GM21717 (cell line): ENCODE results near the gene HCRTR2.
"Not testable (repeated sequence)": the region's sequence is repeated elsewhere in the genome, so short reads cannot be mapped to it uniquely, and the experiment has no call there.

Experiments used
- ATAC-seq: cut with Tn5 transposase; IDR thresholded peaks from one replicate; pipeline ENCODE4 v1.9.1; 2021; ENCODE audit warnings: mild to moderate bottlenecking, moderate library complexity; ENCODE audit not compliant: unreplicated experiment

The HCRTR2 gene

DNA sequence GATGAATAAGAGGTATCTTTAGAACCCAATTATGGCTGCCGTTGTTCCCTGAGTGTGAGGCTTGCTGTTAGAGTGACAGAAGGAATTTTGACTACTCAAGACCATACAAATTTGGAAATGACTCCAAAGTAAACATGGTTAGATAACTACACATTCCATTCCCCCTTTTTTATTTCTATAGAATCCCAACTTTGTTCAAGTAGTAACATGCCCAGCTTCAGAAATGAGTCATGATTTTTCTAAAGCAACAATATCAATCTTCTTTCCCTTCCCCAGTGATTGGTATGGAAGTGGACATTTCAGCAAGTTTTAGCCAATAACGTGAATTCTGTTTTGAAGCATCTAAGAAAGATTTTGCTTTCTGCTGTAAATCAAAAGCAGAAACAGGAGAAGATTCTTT is 37.8 kb downstream of the HCRTR2 start:
- no peak for ATAC-seq

DNA sequence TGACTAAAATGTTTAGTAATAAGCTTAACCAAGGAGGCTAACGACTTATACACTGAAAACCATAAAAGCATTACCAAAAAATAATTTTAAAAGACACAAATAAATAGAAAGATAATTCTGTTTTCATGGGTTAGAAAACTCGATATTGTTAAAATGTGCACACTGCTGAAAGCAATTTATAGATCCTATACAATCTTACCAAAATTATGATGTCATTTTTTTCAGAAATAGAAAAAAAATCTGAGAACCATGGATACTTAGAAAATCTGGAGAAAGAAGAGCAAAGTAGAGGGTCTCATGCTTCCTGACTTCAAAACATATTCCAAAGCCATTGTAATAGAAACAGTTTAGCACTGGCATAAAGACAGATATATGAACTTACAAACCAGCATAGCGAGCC is 46.6 kb downstream of the HCRTR2 start:
- ATAC-seq: no peak

DNA sequence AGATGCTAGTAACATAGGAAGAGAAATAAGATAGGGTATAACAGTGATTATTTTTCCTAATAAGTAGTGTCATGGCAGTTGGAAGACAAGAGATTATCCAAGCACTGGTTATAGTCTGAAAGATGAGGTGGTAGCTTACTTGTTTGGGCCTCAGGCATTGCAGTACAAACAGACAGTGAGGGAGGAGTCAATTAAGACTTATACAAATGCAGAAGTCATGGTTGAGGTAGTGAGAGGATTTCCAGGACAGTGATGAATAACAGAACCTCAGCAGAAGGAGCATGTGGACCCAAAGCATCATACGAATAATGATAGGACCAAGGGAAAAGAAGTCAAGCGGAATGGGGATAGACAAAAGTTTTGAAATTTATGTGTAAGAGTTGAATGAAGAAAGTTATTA is 53.5 kb downstream of the HCRTR2 start:
- ATAC-seq: no peak

DNA sequence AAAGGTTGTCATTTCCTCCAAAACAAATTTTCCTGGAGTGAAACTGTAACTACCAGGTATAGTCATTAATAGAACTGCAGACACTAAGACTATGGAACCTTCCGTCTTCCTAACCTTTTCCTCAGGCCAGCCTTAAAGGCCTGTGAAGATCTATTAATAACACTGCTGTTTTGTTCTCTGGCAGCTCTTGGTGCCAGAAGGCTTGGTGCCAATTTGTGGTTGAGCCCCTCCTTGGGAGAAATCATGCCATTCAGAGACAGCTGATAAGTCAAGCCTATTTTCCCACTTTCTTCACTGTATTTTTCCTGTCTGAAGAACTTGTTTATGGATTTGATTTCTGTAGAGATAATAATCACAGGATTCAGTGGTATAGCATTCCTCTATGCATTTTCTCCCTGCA is 64.8 kb downstream of the HCRTR2 start:
- ATAC-seq: no peak

DNA sequence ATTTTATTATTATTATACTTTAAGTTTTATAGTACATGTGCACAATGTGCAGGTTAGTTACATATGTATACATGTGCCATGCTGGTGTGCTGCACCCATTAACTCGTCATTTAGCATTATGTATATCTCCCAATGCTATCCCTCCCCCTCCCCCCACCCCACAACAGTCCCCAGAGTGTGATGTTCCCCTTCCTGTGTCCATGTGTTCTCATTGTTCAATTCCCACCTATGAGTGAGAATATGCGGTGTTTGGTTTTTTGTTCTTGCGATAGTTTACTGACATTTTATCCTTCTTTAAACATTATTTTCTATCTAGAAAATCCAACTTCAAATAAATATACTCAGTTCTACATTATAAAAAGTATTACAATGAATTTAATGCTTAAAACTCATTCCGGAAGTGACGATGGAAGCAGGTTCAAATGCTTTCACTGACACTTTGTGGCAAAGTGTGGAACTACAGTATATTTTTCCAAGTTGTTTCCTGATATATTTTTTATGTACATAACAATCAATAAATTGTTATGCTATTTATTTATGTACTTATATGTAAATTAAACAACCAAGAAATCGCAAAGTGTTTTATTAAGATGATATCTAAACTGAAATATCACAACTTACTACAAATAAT is 66.8 kb downstream of the HCRTR2 start:
- not testable (repeated sequence) for ATAC-seq

DNA sequence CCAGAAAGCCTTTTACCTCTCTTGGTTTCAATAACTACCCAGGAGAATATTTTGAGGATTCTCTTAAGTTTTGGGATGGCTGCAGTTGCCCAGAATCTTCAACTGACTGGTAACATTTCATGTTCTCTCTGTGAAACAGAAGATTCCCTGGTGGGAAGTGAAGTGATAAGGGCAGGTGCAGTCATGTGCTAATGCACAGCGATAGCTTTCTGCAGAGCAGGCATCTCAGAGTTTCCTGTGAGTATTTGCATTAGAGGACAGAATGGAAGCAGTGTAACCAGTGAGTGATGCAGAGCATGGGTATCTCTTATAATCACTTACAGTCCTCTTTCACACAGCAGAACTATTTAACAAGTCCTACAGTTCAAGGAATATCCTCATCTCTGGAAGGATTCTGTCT is 76.1 kb downstream of the HCRTR2 start:
- no peak for ATAC-seq

DNA sequence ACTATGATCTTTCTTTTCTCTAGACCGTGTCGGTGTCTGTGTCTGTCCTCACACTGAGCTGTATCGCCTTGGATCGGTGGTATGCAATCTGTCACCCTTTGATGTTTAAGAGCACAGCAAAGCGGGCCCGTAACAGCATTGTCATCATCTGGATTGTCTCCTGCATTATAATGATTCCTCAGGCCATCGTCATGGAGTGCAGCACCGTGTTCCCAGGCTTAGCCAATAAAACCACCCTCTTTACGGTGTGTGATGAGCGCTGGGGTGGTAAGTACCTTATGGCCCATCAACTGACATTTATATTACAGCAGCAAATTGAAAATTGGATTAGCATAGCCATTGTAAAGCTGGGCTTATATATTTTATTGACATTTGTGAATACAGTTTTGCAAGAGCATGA is 80.8 kb downstream of the HCRTR2 start:
- no peak for ATAC-seq

DNA sequence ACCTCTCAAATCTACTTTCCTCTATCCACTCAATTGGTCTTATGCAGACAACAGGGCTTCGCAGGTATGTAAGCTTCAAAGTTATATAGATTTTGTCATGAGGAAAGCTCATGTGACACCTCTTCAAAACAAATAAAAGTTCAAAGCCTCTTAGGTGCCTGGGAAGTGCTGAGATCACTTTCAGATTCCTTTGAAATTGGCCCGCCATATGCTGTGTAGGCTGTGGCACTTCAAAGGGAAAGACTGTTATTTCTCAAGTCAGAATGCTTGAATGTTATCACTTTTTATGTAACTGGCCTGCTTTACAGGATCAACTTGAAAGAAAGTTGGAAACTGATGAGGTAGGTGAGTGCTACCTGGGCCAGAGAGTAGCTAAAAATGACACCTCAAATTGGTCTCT is 85.9 kb downstream of the HCRTR2 start:
- no peak for ATAC-seq

DNA sequence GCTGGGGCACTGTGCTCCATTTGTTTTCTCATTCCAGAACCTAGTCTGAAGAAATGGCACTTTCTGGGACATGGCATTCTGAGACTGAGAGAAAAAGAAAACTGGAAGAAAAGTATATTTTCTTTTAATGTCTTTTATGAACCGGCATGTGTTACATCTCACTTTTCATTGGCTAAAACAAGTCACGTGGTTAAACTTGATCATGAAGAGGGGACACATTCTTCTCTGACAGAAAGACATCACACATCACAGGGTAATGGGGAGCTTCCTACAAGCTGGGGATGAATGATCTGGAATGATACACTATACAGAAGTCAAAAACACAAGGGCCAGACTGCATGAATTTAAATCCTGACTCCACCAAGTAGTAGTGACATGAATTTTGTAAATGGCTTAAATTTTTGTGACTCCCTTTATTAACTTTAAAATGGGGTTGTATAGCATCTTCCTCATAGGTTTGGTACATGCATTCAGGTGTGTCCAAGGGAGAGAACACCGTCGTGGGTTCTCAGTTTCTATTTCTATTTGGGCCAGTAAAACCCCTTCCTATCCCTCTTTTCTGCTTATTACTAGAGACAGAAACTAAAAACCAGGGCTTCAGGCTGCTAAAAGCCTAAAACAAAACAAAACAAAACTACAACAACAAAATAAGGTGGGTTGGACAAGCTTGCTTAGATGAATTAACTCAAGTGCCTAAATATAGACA is 91.2 kb downstream of the HCRTR2 start:
- ATAC-seq: no peak

DNA sequence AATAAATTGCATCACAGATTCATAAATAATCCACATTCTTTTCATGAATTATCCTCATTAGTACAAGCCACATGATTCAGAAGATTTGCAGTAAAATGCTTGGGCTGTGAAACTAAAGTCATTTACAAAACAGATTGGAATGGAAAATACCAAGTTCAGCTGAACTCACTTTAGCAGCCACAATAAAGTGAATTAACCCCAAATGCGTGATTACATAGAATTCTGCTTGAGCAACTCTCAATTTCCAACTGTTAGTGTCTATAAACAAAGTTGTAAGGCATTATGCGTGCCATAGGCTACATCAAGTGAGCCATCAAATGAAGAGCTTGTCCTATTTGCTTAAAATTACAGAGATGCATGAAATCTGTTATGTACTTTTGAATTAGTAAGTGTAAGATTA is 92.6 kb downstream of the HCRTR2 start:
- ATAC-seq: no peak

DNA sequence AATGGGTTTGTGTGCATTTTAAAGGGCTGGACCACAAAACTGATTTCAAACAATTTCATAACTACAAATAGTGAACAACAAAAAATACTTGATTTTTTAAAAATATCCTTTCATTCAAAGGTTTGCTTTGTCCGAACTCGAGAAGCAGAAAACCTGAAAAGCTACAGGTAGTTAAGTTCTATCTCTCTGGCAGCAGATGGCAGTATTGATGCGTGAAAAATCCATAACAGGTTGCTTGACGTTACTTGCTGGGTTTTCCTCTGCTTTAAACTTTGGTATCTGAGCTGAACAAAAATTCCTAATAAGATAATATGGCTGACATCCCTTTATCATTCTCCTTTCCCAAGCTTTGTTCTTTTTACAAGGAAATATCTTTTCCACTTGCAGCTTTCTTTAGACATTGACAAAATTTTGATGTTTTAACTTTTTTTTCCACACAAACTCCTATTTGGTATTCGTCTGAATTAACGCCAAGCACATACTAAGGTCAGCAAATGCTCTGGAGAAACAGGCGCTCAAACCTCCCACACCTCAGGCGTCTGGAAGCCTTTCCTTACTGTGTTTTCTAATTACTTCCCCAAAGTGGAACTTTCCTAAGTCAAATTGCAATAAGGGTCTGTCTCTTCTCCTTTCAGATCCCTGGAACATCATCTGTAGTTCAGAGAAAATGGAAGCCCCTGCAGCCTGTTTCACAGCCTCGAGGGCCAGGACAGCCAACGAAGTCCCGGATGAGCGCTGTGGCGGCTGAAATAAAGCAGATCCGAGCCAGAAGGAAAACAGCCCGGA is 102.6 kb downstream of the HCRTR2 start:
- no peak for ATAC-seq

DNA sequence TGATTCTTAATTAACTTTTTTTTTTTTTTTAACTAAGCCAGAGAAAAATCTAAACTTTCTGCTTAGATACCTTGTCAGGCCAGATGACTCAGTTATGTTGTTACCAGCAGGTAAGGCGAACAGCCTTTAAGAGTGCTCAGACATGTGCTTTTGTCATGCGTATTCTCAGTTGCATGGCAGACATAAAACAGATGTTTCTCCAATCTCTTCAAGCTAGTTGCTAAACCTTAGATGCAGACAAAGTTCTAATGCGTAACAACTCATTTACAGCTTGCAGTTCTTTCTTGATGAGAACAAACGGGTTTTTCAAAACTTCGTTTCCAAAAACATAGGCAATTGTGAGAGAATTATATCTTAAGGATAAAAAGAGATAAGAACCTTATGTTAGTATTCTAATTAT is 103.3 kb downstream of the HCRTR2 start:
- ATAC-seq: no peak

DNA sequence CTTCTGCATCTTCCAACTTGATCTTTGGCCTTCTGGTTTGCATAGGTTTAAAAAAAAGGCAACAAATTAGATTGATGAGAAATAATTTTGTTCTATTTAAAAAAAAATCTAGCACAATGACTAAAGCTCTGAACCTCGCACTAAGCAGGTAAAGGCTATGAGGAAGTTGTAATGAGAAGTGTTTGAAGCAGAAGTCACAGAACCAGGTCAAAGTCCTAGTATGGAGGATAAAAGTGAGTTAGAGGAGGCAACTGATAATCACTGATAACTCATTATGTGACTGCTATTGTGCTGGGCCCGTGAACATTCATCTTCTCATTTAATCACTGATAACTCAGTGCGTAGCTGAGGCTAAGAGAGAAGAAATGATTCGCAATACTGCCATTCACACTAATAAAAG is 106.9 kb downstream of the HCRTR2 start:
- no peak for ATAC-seq

DNA sequence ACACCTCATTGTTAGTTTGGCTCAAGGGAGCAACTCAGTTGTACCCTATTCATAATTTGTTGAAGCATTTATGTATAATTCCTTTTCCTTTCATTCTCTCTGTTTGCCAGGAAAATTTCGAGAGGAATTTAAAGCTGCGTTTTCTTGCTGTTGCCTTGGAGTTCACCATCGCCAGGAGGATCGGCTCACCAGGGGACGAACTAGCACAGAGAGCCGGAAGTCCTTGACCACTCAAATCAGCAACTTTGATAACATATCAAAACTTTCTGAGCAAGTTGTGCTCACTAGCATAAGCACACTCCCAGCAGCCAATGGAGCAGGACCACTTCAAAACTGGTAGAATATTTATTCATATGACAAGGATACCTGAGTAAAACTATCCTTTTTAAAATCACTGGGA is 107.8 kb downstream of the HCRTR2 start:
- no peak for ATAC-seq

DNA sequence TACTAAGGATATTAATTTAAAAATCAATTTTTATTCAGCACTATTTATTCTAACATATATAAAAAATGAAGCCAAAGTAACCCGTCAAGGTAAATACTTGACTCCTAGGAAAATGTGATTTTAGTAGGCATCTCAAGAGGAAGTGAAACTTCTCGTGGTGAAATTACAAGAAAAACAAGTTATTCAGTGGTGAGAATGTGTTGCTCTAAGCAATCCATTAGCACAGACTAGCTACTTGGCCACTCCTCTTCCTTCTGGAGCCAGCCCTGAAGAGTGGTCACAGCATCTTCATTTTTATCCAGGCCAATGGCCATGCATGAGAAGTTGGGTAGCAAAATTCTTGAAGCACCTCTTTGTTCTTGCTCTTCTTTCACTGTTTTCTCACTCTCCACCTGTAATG is 112.5 kb downstream of the HCRTR2 start:
- no peak for ATAC-seq

DNA sequence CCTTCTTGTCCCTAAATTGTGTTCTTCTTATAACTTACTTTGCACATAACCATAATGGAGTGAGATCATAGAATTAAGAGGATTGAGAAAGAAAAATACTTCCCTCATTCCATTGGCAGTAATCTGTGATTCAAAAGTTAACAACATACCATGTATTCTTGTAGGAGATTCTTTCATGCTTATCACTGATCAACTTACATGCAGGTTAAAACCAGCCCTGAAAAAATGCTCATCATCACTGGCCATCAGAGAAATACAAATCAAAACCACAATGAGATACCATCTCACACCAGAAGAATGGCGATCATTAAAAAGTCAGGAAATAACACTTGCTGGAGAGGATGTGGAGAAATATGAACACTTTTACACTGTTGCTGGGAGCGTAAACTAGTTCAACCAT is 116.4 kb downstream of the HCRTR2 start:
- no peak for ATAC-seq

DNA sequence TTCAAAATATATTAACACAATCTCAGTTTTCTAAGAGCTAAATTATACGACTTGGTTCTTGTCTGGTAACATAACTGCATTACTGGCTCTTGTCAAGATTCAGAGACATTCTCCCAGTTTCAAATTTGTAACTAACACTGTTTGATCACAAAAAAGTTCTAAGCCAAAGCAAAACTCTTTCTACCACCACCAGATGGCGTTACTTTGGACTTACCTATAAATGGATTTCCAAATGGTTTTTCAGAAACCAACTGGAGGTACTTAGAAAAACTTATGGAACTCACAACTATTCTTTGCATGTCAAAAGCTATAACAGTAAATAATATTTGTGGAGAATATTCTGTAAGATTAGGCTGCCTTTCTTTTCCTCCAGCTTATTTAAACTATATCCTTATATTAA is 118.8 kb downstream of the HCRTR2 start:
- ATAC-seq: no peak

DNA sequence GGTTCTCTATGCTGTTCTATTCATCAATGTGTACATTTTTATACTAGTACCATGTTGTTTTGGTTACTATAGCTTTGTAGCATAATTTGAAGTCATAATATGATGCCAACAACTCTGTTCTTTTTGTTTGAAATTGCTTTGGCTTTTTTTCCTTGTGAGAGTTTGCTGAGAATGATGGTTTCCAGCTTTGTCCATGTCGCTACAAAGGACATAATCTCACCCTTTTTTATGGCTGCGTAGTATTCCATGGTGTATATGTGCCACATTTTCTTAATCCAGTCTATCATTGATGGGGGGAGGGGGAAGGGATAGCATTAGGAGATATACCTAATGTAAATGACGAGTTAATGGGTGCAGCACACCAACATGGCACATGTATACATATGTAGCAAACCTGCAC is 122.9 kb downstream of the HCRTR2 start:
- not testable (repeated sequence) for ATAC-seq

DNA sequence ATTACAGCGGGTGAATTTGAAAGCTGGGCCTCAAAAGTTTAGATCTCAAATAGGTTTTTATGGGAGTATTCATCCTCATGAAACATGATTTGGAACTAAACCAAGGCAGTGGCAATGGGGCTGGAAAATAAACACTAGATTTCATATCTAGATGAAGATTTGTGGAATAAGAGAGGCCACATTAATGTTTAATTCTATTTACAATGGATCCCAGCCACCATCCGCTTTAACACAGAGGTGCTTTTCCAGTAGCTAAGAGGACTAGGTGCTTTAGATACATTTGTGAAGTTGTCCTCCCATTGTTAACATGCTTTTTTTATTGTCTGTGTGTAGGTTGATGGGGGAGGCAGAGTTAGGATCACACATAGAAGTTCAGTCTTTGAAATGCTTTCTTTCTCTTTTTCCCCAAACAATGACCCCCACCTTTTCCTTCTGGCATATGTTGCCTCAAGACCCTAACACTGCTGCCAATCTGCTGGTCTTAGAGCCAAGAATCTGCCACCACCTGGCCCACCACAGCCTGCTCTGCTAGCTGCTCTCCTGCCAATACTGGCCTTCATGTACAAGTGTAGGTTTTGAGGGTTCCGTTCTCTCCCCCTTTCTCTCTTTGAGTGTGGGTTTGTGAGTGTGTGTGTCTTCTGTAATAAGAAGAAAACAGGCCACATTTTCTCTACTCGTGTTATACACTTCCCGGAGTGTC is 125.1 kb downstream of the HCRTR2 start:
- ATAC-seq: no peak

DNA sequence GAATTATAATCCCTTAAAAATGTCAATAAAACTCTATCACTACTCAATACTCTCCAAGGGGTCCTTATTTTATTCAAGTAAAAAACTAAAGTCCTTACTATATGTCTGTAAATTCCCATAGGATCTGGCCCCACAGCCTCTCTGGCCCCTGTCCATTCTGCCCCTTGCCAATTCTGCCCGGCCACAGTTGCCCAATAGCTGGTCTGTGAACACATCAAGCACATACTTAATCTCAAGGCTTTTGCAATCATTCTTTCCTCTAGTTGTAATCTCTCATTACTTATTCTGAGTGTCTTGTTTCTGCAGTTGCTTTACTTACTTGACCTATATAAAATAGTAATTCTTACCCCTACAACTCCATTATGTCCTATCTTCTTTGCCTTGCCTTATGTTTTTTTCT is 130.4 kb downstream of the HCRTR2 start:
- no peak for ATAC-seq

DNA sequence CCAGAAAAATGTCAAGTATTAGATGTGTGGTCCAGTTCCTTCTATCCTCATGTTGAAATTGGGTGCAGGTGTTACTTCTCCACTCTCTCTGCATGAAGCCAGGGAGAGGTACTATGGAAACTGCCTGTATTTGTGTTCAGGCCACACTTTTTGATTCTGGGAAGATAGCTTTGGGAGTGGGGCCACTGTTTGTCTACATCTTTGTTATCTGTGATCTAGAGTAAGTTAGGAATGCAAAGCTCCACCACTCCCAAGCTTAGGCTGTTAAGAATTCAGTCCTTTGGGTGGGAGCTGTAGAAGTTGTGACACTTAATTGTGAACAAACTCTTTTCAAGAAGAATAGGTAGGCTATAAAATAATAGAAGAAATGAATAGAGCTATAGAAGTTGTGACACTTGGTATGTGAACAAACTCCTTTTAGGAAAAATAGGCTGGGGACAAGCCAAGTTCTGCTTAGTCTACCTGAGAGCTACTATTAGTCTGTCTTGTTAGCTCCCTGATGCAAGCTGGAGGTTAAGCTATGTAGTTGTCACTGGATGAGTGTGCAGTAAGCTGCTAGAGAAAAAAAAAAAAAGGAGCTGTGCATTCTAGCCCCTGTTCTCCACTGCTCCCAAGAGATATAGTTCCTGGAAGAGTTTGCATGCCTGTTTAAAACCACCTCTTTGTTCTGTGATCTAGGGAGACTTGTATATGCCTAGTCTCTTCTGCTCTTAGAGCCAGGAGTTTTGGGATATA is 145.8 kb downstream of the HCRTR2 start:
- ATAC-seq: no peak
